ENCODE measurements around the gene RB1. TPM values are rescaled to one million over a fixed set of nuclear protein-coding genes. Genes with fewer than 3 reads are reported as not detected.
"Not testable (repeated sequence)": the region's sequence is repeated elsewhere in the genome, so short reads cannot be mapped to it uniquely, and the experiment has no call there.

RB1 gene
- total RNA-seq, 1 donor from 2014 or later, result 21.4 TPM

- no peak for DNase-seq (ENCODE audit: low read depth, low spot score)
Measured at GRCh38 chr13:48297131-48297786, 6.3 kb upstream of the RB1 start.

- no peak for DNase-seq (ENCODE audit: low read depth, low spot score)
Measured at GRCh38 chr13:48299591-48299990, 4.0 kb upstream of the RB1 start.

DNA sequence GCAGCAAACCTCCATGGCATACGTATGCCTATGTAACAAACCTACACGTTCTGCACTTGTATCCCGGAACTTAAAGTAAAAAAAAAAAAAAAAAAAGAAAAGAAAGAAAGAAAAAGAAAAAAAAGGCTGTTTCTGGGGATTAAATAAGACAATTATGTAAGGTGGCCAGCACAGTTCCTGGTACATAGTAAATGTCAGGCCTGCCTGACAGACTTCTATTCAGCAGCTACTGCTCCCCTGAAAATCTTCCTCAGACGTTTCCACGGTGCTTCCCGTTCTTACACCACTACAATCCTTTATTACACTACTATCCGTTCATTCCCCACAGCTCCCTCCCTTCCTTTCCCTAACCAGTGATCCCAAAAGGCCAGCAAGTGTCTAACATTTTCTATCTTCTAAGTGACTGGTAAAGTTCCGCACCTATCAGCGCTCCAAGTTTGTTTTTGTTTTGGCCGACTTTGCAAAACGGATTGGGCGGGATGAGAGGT is 636 bp upstream of the RB1 start:
- no peak for DNase-seq (ENCODE audit: low read depth, low spot score)

DNA sequence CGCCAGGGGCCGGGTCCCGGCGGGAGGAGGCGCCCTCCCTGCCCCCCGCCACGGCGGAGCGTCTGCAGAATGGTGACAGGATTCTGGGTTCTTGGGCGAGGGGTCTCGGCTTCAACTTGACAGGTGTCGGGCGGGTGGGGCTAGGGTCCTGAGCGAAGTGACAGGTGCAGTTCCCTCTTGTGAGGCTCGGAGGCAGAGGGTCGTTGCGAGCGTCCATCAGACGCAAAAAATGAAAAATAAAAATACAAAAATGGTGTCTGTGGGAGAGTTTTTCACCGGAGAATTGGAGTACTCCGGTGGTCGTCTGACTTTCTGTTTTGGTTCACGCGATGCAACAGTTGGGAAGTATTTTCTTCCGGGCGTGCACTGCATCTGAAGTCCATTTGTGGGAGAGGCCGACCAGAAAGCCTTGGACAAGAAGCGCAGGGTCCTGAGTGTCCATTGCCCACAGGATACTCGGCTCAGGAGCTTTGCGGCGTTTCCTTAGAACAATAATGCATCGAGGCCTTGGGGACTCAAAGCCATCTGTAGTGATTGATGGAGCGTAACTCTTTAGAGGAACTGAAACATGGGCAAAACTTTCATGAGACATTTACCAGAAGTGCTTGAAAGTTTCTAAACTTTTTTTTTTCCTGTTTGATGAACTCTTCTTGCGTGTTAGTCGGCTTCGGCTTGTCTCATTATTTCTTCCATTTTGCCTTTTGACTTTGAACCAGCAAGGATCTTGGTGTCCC is 759 bp downstream of the RB1 start:
- peak; percentile 11 for DNase-seq (ENCODE audit: low read depth, low spot score)

DNA sequence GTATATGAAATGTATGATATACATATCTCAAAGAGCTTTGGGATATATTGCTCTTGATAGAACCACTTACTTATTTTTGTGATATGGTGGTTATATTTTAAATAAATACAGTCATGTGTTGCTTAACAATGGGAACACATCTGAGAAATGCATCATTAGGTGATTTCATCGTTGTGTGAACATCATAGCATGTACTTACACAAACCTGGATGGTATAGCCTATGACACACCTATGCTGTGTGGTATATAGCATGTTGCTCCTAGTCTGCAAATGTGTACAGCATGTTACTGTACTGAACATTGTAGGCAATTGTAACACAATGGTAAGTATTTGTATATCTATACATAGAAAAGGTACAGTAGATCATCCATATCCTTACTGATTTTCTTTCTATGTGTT is 7.7 kb downstream of the RB1 start:
- DNase-seq (ENCODE audit: low read depth, low spot score), result no peak

GRCh38 chr13:48315969-48316650 is 12.6 kb downstream of the RB1 start:
- no peak for DNase-seq (ENCODE audit: low read depth, low spot score)

DNA sequence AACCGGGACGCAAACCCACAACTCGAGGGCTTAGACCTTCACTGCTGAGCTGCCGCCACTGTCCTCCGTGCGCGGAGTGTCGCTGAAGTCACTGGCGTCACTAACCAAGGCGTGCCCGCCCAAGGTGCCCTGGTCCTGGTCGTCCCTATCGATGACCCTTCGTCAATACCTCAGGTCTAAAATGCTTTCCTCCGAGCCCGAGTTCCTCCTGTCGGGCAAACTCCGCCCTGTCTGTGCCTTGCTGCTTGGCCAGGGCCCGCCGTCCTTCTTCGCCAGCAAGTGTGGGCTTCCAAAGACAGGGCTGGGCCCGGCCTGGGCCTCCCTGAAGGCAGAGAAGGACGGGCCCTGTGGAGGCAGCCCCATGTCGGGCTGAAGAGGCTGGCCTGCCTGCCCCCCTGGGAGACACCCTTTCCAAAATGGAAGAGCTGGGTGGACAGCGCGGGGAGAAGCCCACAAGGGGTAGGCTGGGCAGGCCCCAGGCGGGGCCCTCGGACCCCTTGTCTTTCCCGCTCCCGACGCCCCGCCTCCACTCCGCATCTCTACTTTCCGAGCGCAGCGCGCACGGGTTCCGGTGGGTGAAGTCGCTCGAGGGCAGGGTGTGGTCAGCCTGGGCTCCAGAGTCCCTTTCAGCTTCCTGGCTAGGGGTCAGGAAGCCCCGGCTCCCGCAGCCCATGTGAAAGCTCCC is 13.4 kb downstream of the RB1 start:
- no peak for DNase-seq (ENCODE audit: low read depth, low spot score)

GRCh38 chr13:48317511-48318376 is 14.2 kb downstream of the RB1 start:
- no peak for DNase-seq (ENCODE audit: low read depth, low spot score)

- DNase-seq (ENCODE audit: low read depth, low spot score), result no peak
Measured at GRCh38 chr13:48318377-48318811, 14.8 kb downstream of the RB1 start.

GRCh38 chr13:48318821-48319511 is 15.4 kb downstream of the RB1 start:
- DNase-seq (ENCODE audit: low read depth, low spot score), result no peak

DNA sequence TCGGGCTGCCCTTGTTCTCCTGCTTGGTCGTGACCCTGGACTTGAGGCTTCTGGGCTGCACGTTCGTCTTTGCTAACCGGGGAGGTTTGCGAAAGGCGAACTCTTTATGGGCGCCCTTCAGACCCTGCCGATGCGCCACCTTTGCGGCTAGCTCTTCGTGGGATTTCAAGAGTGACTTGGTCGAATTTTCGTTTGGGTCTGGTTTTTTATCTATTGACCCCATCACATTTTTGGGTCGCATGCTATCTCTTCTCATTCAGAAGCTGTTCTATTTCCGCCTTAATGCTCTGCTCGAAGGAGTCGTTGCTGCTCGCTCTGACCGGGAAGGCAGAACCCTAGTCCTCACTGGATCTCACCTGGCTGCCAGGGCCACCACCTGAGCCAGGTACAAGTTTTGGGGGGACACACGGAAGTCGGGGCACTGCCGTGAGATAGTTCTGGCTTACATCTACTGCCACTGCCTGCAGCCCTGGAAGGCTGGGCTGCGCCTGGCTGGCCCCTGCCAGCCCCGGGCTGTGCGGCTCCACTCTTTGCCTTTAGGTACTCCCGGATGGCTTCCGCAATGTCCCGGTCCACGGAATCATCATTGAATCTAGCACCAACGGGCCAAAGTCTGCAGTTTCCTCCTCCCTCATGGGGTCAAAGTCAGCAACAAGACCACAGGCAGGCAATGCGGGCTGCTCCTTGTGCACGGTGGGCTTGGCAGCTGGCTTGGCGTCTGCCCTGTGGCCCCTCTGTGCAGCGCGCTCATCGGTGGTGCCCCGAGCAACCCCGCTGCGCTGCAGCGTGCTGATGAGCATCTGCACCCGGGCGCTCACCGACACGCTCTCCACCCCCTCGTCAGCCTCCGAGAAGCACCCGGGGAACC is 16.2 kb downstream of the RB1 start:
- DNase-seq (ENCODE audit: low read depth, low spot score), result no peak

DNA sequence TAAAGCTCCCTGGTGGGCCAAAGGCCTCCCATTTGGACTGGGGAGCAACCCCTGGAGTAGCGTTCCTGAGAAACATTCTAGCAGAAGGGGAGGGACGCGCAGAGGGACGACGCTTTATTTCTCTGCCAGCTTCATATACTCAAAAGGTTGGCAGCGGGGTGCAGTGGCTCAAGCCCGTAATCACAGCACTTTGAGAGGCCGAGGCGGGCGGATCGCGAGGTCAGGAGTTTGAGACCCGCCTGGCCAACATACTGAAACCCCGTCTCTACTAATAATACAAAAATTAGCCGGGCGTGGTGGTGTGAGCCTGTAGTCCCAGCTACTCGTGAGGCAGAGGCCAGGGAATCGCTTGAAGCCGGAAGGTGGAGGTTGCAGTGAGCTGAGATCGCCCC is 16.8 kb downstream of the RB1 start:
- no peak for DNase-seq (ENCODE audit: low read depth, low spot score)

DNA sequence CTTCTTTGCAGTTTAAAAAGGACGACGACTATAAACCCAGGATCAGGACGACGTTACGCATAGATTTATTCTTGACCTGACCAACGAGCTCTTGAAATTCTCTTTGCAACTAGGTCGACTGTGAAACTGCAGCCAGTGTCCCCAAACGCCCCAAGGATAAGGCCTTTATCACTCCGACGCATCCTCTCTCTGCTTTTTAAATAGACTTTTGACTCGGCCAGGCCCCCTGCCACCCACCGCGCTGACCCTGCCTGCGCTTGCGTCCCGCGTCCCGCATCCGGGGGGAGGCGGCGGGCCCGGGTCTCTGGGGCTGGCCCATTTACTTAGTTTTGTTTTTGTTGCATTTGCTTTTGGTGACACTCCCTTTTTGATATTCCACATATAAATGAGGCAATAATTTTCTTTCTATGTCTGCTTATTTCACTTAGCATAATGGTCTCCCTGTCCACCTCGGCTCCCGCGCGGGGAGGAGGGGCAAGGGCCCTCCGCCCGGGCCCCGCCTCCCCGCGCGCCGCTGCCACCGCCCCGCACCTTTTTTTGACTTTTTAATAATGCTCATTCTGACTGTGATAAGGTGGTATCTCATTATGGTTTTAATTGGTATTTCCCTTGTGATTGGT is 17.4 kb downstream of the RB1 start:
- no peak for DNase-seq (ENCODE audit: low read depth, low spot score)

GRCh38 chr13:48322294-48322693 is 18.7 kb downstream of the RB1 start:
- DNase-seq (ENCODE audit: low read depth, low spot score), result no peak

GRCh38 chr13:48333976-48334375 is 30.4 kb downstream of the RB1 start:
- no peak for DNase-seq (ENCODE audit: low read depth, low spot score)

- no peak for DNase-seq (ENCODE audit: low read depth, low spot score)
Measured at GRCh38 chr13:48334534-48335127, 31.1 kb downstream of the RB1 start.

- DNase-seq (ENCODE audit: low read depth, low spot score), result not testable (repeated sequence)
Measured at GRCh38 chr13:48339198-48339597, 35.6 kb downstream of the RB1 start.

DNA sequence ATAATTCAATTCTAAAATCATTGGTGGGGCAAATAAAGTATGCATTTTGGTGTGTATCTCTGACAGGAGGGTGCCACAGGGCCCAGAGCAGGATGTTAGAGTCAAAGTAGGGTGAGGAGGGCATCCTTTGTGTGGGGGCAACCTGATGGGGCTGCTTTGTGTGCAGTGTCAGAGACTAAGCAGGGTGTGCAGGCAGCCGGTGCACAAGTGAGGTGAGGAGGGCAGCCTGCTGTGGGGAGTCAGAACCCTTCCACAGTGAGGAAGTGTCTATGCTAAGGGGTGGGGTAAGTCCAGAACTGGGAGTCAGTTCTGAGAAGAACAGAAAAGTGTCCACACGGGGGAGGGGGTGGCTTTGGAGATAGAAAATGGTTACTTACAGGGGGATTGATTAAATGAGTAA is 40.7 kb downstream of the RB1 start:
- no peak for DNase-seq (ENCODE audit: low read depth, low spot score)

Data from pulmonary artery endothelial cell (primary cell).